ENCODE measurements around the gene DAGLB. TPM values are rescaled to one million over a fixed set of nuclear protein-coding genes. Genes with fewer than 3 reads are reported as not detected.
"Not testable (repeated sequence)": the region's sequence is repeated elsewhere in the genome, so short reads cannot be mapped to it uniquely, and the experiment has no call there.

Gene DAGLB
- total and polyA plus RNA-seq, 8 donors: 16.8 to 46.5 (median 18.7) TPM

GRCh38 chr7:6399351-6399750 lies 48.4 kb downstream of the DAGLB start:
- Histone ChIP-seq H3K27ac (peak overlapping the region in 1 of 2 donors; percentile 72), H3K4me1 (peaks cover 5 to 74% of the 10 kb centered on the region in 2 donors), H3K36me3 (peaks cover 0 to 54% of the 10 kb centered on the region in 2 donors), H3K9me3 (no peaks in the 10 kb centered on the region), H3K4me3 (no peak overlapping the region), H3K27me3 (no peaks in the 10 kb centered on the region)
- intact Hi-C loops (cut with DNase I): no loop called here
- no peak for DNase-seq
- ATAC-seq: peak; percentile 36
- no peak for TF ChIP-seq CTCF (IDR thresholded peaks at IDR 0.05)

GRCh38 chr7:6398943-6399342 lies 48.8 kb downstream of the DAGLB start:
- H3K9me3 ChIP-seq: no peaks in the 10 kb centered on the region
- no peak overlapping the region for H3K4me3 ChIP-seq
- H3K27me3 ChIP-seq: no peaks in the 10 kb centered on the region
- DNase-seq (peak in 2 of 4 donors; percentile 16 to 81), ATAC-seq (peak; percentile 74)
- intact Hi-C loops (cut with DNase I): no loop called here
- H3K4me1 ChIP-seq: peaks cover 10 to 78% of the 10 kb centered on the region in 2 donors
- peaks cover 0 to 54% of the 10 kb centered on the region in 2 donors for H3K36me3 ChIP-seq
- H3K27ac ChIP-seq: peak overlapping the region in 1 of 2 donors; percentile 72
- no peak for TF ChIP-seq CTCF (IDR thresholded peaks at IDR 0.05)

GRCh38 chr7:6397759-6398495 lies 49.8 kb downstream of the DAGLB start:
- H3K9me3 ChIP-seq; intact Hi-C loops (cut with DNase I); ATAC-seq; H3K4me3 ChIP-seq; H3K27me3 ChIP-seq; DNase-seq: not testable (repeated sequence)
- H3K27ac ChIP-seq: peak overlapping the region in 1 of 2 donors; percentile 26
- peaks cover 15 to 88% of the 10 kb centered on the region in 2 donors for H3K4me1 ChIP-seq
- peaks cover 0 to 54% of the 10 kb centered on the region in 2 donors for H3K36me3 ChIP-seq

GRCh38 chr7:6395898-6396595 lies 51.7 kb downstream of the DAGLB start:
- Histone ChIP-seq H3K4me3 (peak overlapping the region in 1 of 2 donors; percentile 4), H3K27me3 (no peaks in the 10 kb centered on the region), H3K36me3 (peaks cover 0 to 53% of the 10 kb centered on the region in 2 donors), H3K4me1 (peaks cover 15 to 100% of the 10 kb centered on the region in 2 donors), H3K9me3 (no peaks in the 10 kb centered on the region), H3K27ac (peak overlapping the region in 1 of 2 donors; percentile 65)
- ATAC-seq: peak; percentile 5
- intact Hi-C loops (cut with DNase I): no loop called here
- TF ChIP-seq CTCF (IDR thresholded peaks at IDR 0.05): no peak
- peak in 1 of 4 donors; percentile 80 for DNase-seq

- intact Hi-C loops (cut with DNase I): no loop called here
- H3K36me3 ChIP-seq: peaks cover 0 to 66% of the 10 kb centered on the region in 2 donors
- peak overlapping the region; percentile 65 to 68 for H3K27ac ChIP-seq
Measured at GRCh38 chr7:6394114-6394513, 53.6 kb downstream of the DAGLB start.

More at GRCh38 chr7:6394114-6394513, 53.6 kb downstream of the DAGLB start:
- DNase-seq: no peak
- Histone ChIP-seq H3K27me3 (no peaks in the 10 kb centered on the region), H3K9me3 (no peaks in the 10 kb centered on the region), H3K4me1 (peaks cover 12 to 98% of the 10 kb centered on the region in 2 donors), H3K4me3 (no peak overlapping the region)
- no peak for TF ChIP-seq CTCF (IDR thresholded peaks at IDR 0.05)
- ATAC-seq: no peak

All from left lung (tissue), 10 donors.